ENCODE measurements around the gene GMDS.

GMDS gene

GRCh38 chr6:1584146-1584545 is 661.3 kb downstream of the GMDS start:
- POLR2A ChIA-PET (ENCODE audit: low non-redundant PET), result no interaction called here

GRCh38 chr6:1581120-1581991 is 664.0 kb downstream of the GMDS start:
- DNase-seq (ENCODE audit: low spot score), result no peak
- ChIA-PET POLR2A (ENCODE audit: low non-redundant PET) (no interaction called here), CTCF (interaction anchor here (0.6 kb wide), 1 partner anchor 18 kb away, joined by 3 read pairs; no protein-coding TSS in a partner anchor)
- TF ChIP-seq CTCF (conservative IDR thresholded peaks at IDR 0.05; ENCODE audit: low read depth), result no peak
- no peak overlapping the region for H3K27ac ChIP-seq

More at GRCh38 chr6:1584146-1584545, 661.3 kb downstream of the GMDS start:
- no peak for DNase-seq (ENCODE audit: low spot score)
- no peak overlapping the region for H3K27ac ChIP-seq
- TF ChIP-seq CTCF (conservative IDR thresholded peaks at IDR 0.05; ENCODE audit: low read depth), result no peak
- CTCF ChIA-PET, result no interaction called here

- no peak for TF ChIP-seq CTCF (conservative IDR thresholded peaks at IDR 0.05; ENCODE audit: low read depth)
- POLR2A ChIA-PET (ENCODE audit: low non-redundant PET), result no interaction called here
- H3K27ac ChIP-seq, result no peak overlapping the region
- DNase-seq (ENCODE audit: low spot score), result no peak
- CTCF ChIA-PET, result no interaction called here
These were observed 664.8 kb downstream of the GMDS start for GRCh38 chr6:1580585-1580984.

- POLR2A ChIA-PET (ENCODE audit: low non-redundant PET), result no interaction called here
- no peak for TF ChIP-seq CTCF (conservative IDR thresholded peaks at IDR 0.05; ENCODE audit: low read depth)
- CTCF ChIA-PET, result no interaction called here
- H3K27ac ChIP-seq, result no peak overlapping the region
- no peak for DNase-seq (ENCODE audit: low spot score)
These were observed 665.3 kb downstream of the GMDS start for GRCh38 chr6:1580109-1580508.

- no peak overlapping the region for H3K27ac ChIP-seq
- CTCF ChIA-PET, result no interaction called here
- POLR2A ChIA-PET (ENCODE audit: low non-redundant PET), result no interaction called here
- no peak for DNase-seq (ENCODE audit: low spot score)
- TF ChIP-seq CTCF (conservative IDR thresholded peaks at IDR 0.05; ENCODE audit: low read depth), result no peak
These were observed 666.3 kb downstream of the GMDS start for GRCh38 chr6:1579096-1579495.

- DNase-seq (ENCODE audit: low spot score), result no peak
- TF ChIP-seq CTCF (conservative IDR thresholded peaks at IDR 0.05; ENCODE audit: low read depth), result no peak
- ChIA-PET CTCF (no interaction called here), POLR2A (ENCODE audit: low non-redundant PET) (no interaction called here)
- H3K27ac ChIP-seq, result no peak overlapping the region
These were observed 667.3 kb downstream of the GMDS start for GRCh38 chr6:1577896-1578745.

Measured in RWPE1 (cell line).